NCI-H146 treated with DMSO at 0.1 percent for 48 hours (cell line): ENCODE measurements around the gene GBP2.
"Not testable (repeated sequence)": the region's sequence is repeated elsewhere in the genome, so short reads cannot be mapped to it uniquely, and the experiment has no call there.

Experiments used
- DNase-seq: peaks from one replicate; lab custom pipeline; 2025; ENCODE audit not compliant: unreplicated experiment; lab: John Stamatoyannopoulos, UW

The GBP2 gene

GRCh38 chr1:89125913-89126580 is at the start of gene GBP2:
GBP2 (minus strand) TSS chr1:89126114; CDS start chr1:89121966, 4,148 bp downstream.
- DNase-seq: no peak

GRCh38 chr1:89174491-89174890 is 48.6 kb upstream of the GBP2 start:
- no peak for DNase-seq

- DNase-seq: no peak
Observed at GRCh38 chr1:89172468-89173143, 46.7 kb upstream of the GBP2 start.

- no peak for DNase-seq
Observed at GRCh38 chr1:89171067-89171438, 45.1 kb upstream of the GBP2 start.

GRCh38 chr1:89170170-89171066 is 44.5 kb upstream of the GBP2 start:
- no peak for DNase-seq

- no peak for DNase-seq
Observed at GRCh38 chr1:89169166-89169565, 43.3 kb upstream of the GBP2 start.

- DNase-seq: no peak
Observed at GRCh38 chr1:89167590-89168230, 41.8 kb upstream of the GBP2 start.

- DNase-seq: no peak
Observed at GRCh38 chr1:89166705-89167104, 40.8 kb upstream of the GBP2 start.

GRCh38 chr1:89165811-89166210 is 39.9 kb upstream of the GBP2 start:
- no peak for DNase-seq

- no peak for DNase-seq
Observed at GRCh38 chr1:89151047-89151446, 25.1 kb upstream of the GBP2 start.

GRCh38 chr1:89149976-89150375 is 24.1 kb upstream of the GBP2 start:
- DNase-seq: no peak

GRCh38 chr1:89149229-89149628 is 23.3 kb upstream of the GBP2 start:
- DNase-seq: no peak

GRCh38 chr1:89147678-89148658 is 22.1 kb upstream of the GBP2 start:
- DNase-seq: no peak

GRCh38 chr1:89146721-89147120 is 20.8 kb upstream of the GBP2 start:
- no peak for DNase-seq

- no peak for DNase-seq
Observed at GRCh38 chr1:89143484-89143883, 17.6 kb upstream of the GBP2 start.

GRCh38 chr1:89142160-89142559 is 16.2 kb upstream of the GBP2 start:
- DNase-seq: no peak

- no peak for DNase-seq
Observed at GRCh38 chr1:89133747-89134146, 7.8 kb upstream of the GBP2 start.

- no peak for DNase-seq
Observed at GRCh38 chr1:89130716-89131115, 4.8 kb upstream of the GBP2 start.

- DNase-seq: no peak
Observed at GRCh38 chr1:89129911-89130310, 4.0 kb upstream of the GBP2 start.

GRCh38 chr1:89128003-89128458 is 2.1 kb upstream of the GBP2 start:
- DNase-seq: not testable (repeated sequence)
